HCT116 (cell line): ENCODE measurements around the gene TPO. TPM values are rescaled to one million over a fixed set of nuclear protein-coding genes. Genes with fewer than 3 reads are reported as not detected.

ENCODE experiments used
- ATAC-seq: fragments of 200-7000 bp; cut with Tn5 transposase; 2 replicates; pipeline ENCODE4 v1.9.1; 2020; ENCODE audit warnings: mild to moderate bottlenecking, moderate library complexity
- BruUV-seq: library from RNA; stranded (reverse); fragments of 400-500 nt; replicated peaks from 2 replicates; lab custom pipeline; 2021; lab: Mats Ljungman, UMichigan
- CTCF ChIA-PET: fragments of 300-600 bp; sonication (Branson Sonifier 250); formaldehyde crosslinking; loops from one replicate; lab custom pipeline; 2021; ENCODE audit warnings: antibody characterized with exemption; lab: Charles Lee
- POLR2A ChIA-PET: fragments of 300-600, 350-600 bp; sonication (Branson Sonifier 250); formaldehyde crosslinking; loops from one replicate; lab custom pipeline; 2021; ENCODE audit warnings: antibody characterized with exemption; lab: Charles Lee
- RAD21 ChIA-PET, 2 experiments: fragments of 300-600 bp; sonication (Branson Sonifier 250); formaldehyde crosslinking; loops; one replicate each; lab custom pipeline; 2023; ENCODE audit warnings: low total read pairs in 2 of 2; ENCODE audit not compliant: uncharacterized antibody in 2 of 2, unreplicated experiment in 2 of 2, low non-redundant PET in 1 of 2; lab: Charles Lee
- DNase-seq: peaks from one replicate; pipeline ENCODE4 v3.0.0-alpha.2; 2010; ENCODE audit warnings: low read depth, low spot score
- H2AFZ ChIP-seq: fragments of 200-600 bp; shearing (Covaris generic), sonication (generic); 2 replicates; pipeline ENCODE4 v1.6.1; 2017; ENCODE audit warnings: low read depth, mixed run types, mixed read lengths, antibody characterized with exemption, low read length; ENCODE audit not compliant: poor library complexity, severe bottlenecking
- H3K27ac ChIP-seq: 2 replicates; pipeline ENCODE4 v1.5.1; 2012; ENCODE audit warnings: low read depth, low read length
- H3K27me3 ChIP-seq: fragments of 200-600 bp; sonication (generic); 2 replicates; pipeline ENCODE4 v1.6.1; 2016; ENCODE audit warnings: mixed run types, low read length, mixed read lengths; ENCODE audit not compliant: insufficient read depth
- H3K36me3 ChIP-seq, 2 experiments: fragments of 200-500 bp in 1 of 2; fragments of 200-600 bp in 1 of 2; sonication (Bioruptor generic) in 1 of 2; sonication (generic) in 1 of 2; 2 replicates each; pipeline versions ENCODE4 v1.5.1 to v1.6.1; 2014 to 2016; ENCODE audit warnings: low read length in 2 of 2, inconsistent platforms in 1 of 2, mixed read lengths in 1 of 2, mixed run types in 1 of 2; ENCODE audit not compliant: insufficient read depth in 2 of 2, control insufficient read depth in 1 of 2
- H3K4me1 ChIP-seq, 2 experiments: fragments of 200-600 bp in 1 of 2; sonication (generic) in 1 of 2; 2 replicates each; pipeline versions ENCODE4 v1.5.1 to v1.6.1; 2012 to 2017; ENCODE audit warnings: low read length in 2 of 2, inconsistent platforms in 1 of 2, mild to moderate bottlenecking in 1 of 2, mixed read lengths in 1 of 2, mixed run types in 1 of 2, moderate library complexity in 1 of 2; ENCODE audit not compliant: insufficient read depth in 2 of 2, control insufficient read depth in 1 of 2
- H3K4me2 ChIP-seq: fragments of 200-600 bp; sonication (generic); 2 replicates; pipeline ENCODE4 v1.6.1; 2017; ENCODE audit warnings: mixed run types, low read length, mixed read lengths
- H3K4me3 ChIP-seq, 2 experiments: fragments of 200-600 bp in 1 of 2; sonication (generic) in 1 of 2; replicated peaks in 1 of 2; 2 replicates each; pipeline ENCODE4 v1.5.1; 2011 to 2016; ENCODE audit warnings: low read length in 2 of 2, control low read depth in 1 of 2, low read depth in 1 of 2, mild to moderate bottlenecking in 1 of 2, mixed read lengths in 1 of 2, mixed run types in 1 of 2
- H3K79me2 ChIP-seq: fragments of 200-600 bp; sonication (generic); 2 replicates; pipeline ENCODE4 v1.6.1; 2017; ENCODE audit warnings: mild to moderate bottlenecking, mixed run types, low read length, moderate library complexity, mixed read lengths; ENCODE audit not compliant: insufficient read depth
- H3K9ac ChIP-seq: fragments of 200-600 bp; sonication (generic); 2 replicates; pipeline ENCODE4 v1.6.1; 2016; ENCODE audit warnings: low read length, mixed read lengths
- H3K9me2 ChIP-seq: fragments of 200-600 bp; sonication (generic), shearing (Covaris generic); 2 replicates; pipeline ENCODE4 v1.6.1; 2017; ENCODE audit warnings: mixed run types, mild to moderate bottlenecking, moderate library complexity; ENCODE audit not compliant: insufficient read depth
- H3K9me3 ChIP-seq, 2 experiments: fragments of 200-500 bp in 1 of 2; fragments of 200-600 bp in 1 of 2; sonication (Bioruptor generic) in 1 of 2; sonication (generic) in 1 of 2; 2 replicates each; pipeline ENCODE4 v1.6.1; 2014 to 2017; ENCODE audit warnings: low read length in 2 of 2, mixed read lengths in 2 of 2, inconsistent platforms in 1 of 2, low read depth in 1 of 2, mild to moderate bottlenecking in 1 of 2, mixed run types in 1 of 2, moderate library complexity in 1 of 2; ENCODE audit not compliant: control insufficient read depth in 1 of 2, insufficient read depth in 1 of 2
- H4K20me1 ChIP-seq: fragments of 200-600 bp; sonication (generic), shearing (Covaris generic); 2 replicates; pipeline ENCODE4 v1.6.1; 2017; ENCODE audit warnings: mixed run types, mild to moderate bottlenecking, moderate library complexity; ENCODE audit not compliant: insufficient read depth
- FOSL1 ChIP-seq: IDR thresholded peaks from 2 replicates; pipeline ENCODE4 v1.6.1; 2012; ENCODE audit warnings: low read depth
- RAD21 ChIP-seq: IDR thresholded peaks from 2 replicates; pipeline ENCODE4 v1.6.1; 2012; ENCODE audit warnings: low read depth, mild to moderate bottlenecking
- REST ChIP-seq: IDR thresholded peaks from 2 replicates; pipeline ENCODE4 v1.6.1; 2012; ENCODE audit warnings: low read depth
- intact Hi-C: fragments of 100-400 bp; cut with micrococcal nuclease; formaldehyde crosslinking; loops from 2 replicates; pipeline ENCODE4 v1.10.0; 2022
- total RNA-seq: library from RNA; stranded (reverse); gene quantifications from one replicate; pipeline ENCODE4 v1.2.1, GENCODE V29; 2021; ENCODE audit not compliant: unreplicated experiment

TPO gene
- total RNA-seq, 1 experiment from 2014 or later, result not detected

- TF ChIP-seq REST, result no peak
- no peak for TF ChIP-seq FOSL1
Observed at GRCh38 chr2:1394709-1395408, 18.4 kb upstream of the TPO start (continued).

DNA sequence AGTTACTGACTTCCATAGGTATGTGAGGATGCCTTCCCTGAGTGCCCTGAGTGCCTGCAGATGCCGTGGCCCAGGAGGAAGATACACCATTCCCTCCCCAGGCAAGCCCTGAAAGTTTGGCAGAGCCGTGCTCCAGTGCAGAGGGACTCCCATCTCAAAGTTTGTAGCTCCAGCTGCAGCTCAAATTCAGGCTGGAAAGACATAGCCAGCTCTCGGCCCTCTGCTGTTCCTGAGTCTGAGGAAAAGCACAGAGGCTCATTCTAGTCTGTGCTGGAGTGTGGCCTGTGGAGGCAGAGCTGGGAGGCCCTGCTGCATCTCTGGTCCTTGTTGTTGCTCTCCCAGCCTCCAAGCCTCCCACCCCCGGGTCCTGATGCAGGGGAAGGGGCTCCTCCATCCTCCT is 15.9 kb upstream of the TPO start:
- H3K27me3 ChIP-seq, result peaks cover 24% of the 10 kb centered on the region
- no peak overlapping the region for H3K4me2 ChIP-seq
- intact Hi-C loops, result no loop called here
- H3K79me2 ChIP-seq, result no peaks in the 10 kb centered on the region
- H3K9ac ChIP-seq, result no peak overlapping the region
- ChIA-PET RAD21 (no interaction called here), CTCF (no interaction called here), POLR2A (no interaction called here)
- no peak overlapping the region for H3K4me3 ChIP-seq
- H3K9me2 ChIP-seq, result no peaks in the 10 kb centered on the region
- ATAC-seq (no peak), DNase-seq (no peak)
- H3K36me3 ChIP-seq, result no peaks in the 10 kb centered on the region
- no peak overlapping the region for H3K27ac ChIP-seq
- TF ChIP-seq RAD21, result no peak
- TF ChIP-seq FOSL1, result no peak
- H4K20me1 ChIP-seq, result no peaks in the 10 kb centered on the region
- H3K4me1 ChIP-seq, result no peaks in the 10 kb centered on the region
- no peaks in the 10 kb centered on the region for H3K9me3 ChIP-seq
- no peak overlapping the region for H2AFZ ChIP-seq
- BruUV-seq, result no TSS peak
